ENCODE measurements around the gene GLB1L.

The GLB1L gene

DNA sequence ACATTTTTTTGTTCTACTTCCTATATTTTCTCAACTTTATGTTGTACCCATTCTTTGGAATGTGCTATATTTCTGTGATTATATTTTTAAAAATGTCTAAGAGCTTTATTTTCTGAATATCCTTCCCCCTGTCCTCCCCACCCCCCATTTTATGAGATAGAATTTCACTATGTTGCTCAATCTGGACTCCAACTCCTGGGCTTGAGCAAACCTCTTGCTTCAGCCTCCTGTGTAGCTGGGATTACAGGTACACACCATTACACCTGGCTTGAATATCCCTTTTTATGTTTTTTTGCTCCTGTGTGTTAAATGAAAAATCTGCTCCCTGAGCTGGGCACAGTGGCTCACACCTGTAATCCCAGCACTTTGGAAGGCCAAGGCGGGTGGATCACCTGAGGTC is 47.9 kb downstream of the GLB1L start:
- ATAC-seq (no peak), DNase-seq (no peak)
- no peak overlapping the region for H3K27ac Mint-ChIP-seq
- no peaks in the 10 kb centered on the region for H3K27me3 Mint-ChIP-seq
- H3K4me1 Mint-ChIP-seq: peaks cover 34% of the 10 kb centered on the region
- no peaks in the 10 kb centered on the region for H3K9me3 Mint-ChIP-seq
- no peak overlapping the region for H3K4me3 Mint-ChIP-seq

DNA sequence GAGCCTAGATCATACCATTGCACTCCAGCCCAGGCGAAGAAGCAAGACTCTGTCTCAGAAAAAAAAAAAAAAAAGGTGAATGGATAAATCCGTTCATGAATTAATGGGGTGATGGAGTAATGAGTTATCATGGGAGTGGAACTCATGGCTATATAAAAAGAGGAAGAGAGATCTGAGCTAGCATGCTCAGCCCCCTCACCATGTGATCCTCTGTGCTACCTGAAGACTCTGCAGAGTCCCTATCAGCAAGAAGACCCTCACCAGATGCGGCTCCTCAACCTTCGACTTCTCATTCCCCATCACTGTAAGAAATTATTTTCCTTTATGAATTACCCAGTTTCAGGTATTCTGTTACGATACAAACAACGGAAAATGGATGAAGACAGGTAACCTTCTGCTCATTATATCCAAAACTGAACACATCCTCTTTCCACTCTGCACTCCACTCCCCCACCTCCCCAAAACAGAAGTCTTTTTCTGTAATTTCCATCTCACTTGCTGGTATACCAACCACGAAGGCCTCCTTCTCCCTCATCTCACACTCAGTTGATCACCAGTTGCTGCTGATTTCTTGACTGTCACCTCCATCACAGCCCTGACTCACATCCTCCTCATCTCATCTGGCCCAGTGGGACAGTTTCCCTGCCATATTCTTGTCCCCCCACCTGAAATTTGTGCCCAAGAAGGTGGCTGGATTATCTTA is 58.3 kb downstream of the GLB1L start:
- DNase-seq (peak in 1 of 2 donors; percentile 54), ATAC-seq (peak; percentile 94)
- H3K9me3 Mint-ChIP-seq: no peaks in the 10 kb centered on the region
- H3K27ac Mint-ChIP-seq: peak overlapping the region; percentile 4 to 90
- H3K4me1 Mint-ChIP-seq: peaks cover 37% of the 10 kb centered on the region
- no peaks in the 10 kb centered on the region for H3K27me3 Mint-ChIP-seq
- peak overlapping the region in 1 of 2 donors; percentile 41 for H3K4me3 Mint-ChIP-seq
